ENCODE results near the gene USP43. TPM values are rescaled to one million over a fixed set of nuclear protein-coding genes. Genes with fewer than 3 reads are reported as not detected.
"Not testable (repeated sequence)": the region's sequence is repeated elsewhere in the genome, so short reads cannot be mapped to it uniquely, and the experiment has no call there.

Gene USP43
- polyA plus RNA-seq (ENCODE audit: insufficient read length in 4 of 4), result 1 to 10 TPM; 5.8 to 9.3 (median 7.3) TPM

GRCh38 chr17:9644910-9645751 lies at the start of gene USP43:
TSS of gene USP43 (plus strand) at chr17:9645517. CDS start at chr17:9645633, 116 bp downstream.
- peak in 3 of 4 donors; percentile 25 to 43 (median 36) for DNase-seq (ENCODE audit: low read depth in 4 of 4, low spot score in 2 of 4)

GRCh38 chr17:9597638-9598037 lies 47.7 kb upstream of the USP43 start:
- DNase-seq (ENCODE audit: low read depth in 4 of 4, low spot score in 2 of 4), result not testable (repeated sequence)

GRCh38 chr17:9598661-9599060 lies 46.7 kb upstream of the USP43 start:
- no peak for DNase-seq (ENCODE audit: low read depth in 4 of 4, low spot score in 2 of 4)

- DNase-seq (ENCODE audit: low read depth in 4 of 4, low spot score in 2 of 4), result not testable (repeated sequence)
These were observed 40.7 kb upstream of the USP43 start for GRCh38 chr17:9604583-9604982.

- no peak for DNase-seq (ENCODE audit: low read depth in 4 of 4, low spot score in 2 of 4)
These were observed 38.9 kb upstream of the USP43 start for GRCh38 chr17:9606453-9606852.

- DNase-seq (ENCODE audit: low read depth in 4 of 4, low spot score in 2 of 4), result not testable (repeated sequence)
These were observed 38.3 kb upstream of the USP43 start for GRCh38 chr17:9607058-9607457.

- DNase-seq (ENCODE audit: low read depth in 4 of 4, low spot score in 2 of 4), result no peak
These were observed 33.8 kb upstream of the USP43 start for GRCh38 chr17:9611557-9611956.

- DNase-seq (ENCODE audit: low read depth in 4 of 4, low spot score in 2 of 4), result peak; percentile 22 to 65 (median 50)
These were observed 33.3 kb upstream of the USP43 start for GRCh38 chr17:9612006-9612405.

- no peak for DNase-seq (ENCODE audit: low read depth in 4 of 4, low spot score in 2 of 4)
These were observed 29.8 kb upstream of the USP43 start for GRCh38 chr17:9615486-9615885.

- DNase-seq (ENCODE audit: low read depth in 4 of 4, low spot score in 2 of 4), result no peak
These were observed 22.4 kb upstream of the USP43 start for GRCh38 chr17:9622961-9623360.

- DNase-seq (ENCODE audit: low read depth in 4 of 4, low spot score in 2 of 4), result no peak
These were observed 16.8 kb upstream of the USP43 start for GRCh38 chr17:9628509-9628908.

- no peak for DNase-seq (ENCODE audit: low read depth in 4 of 4, low spot score in 2 of 4)
These were observed 12.6 kb upstream of the USP43 start for GRCh38 chr17:9632741-9633140.

- no peak for DNase-seq (ENCODE audit: low read depth in 4 of 4, low spot score in 2 of 4)
These were observed 10.0 kb upstream of the USP43 start for GRCh38 chr17:9635340-9635739.

- no peak for DNase-seq (ENCODE audit: low read depth in 4 of 4, low spot score in 2 of 4)
These were observed 8.8 kb upstream of the USP43 start for GRCh38 chr17:9636501-9636900.

GRCh38 chr17:9640388-9640787 lies 4.9 kb upstream of the USP43 start:
- not testable (repeated sequence) for DNase-seq (ENCODE audit: low read depth in 4 of 4, low spot score in 2 of 4)

- DNase-seq (ENCODE audit: low read depth in 4 of 4, low spot score in 2 of 4), result no peak
These were observed 1.7 kb upstream of the USP43 start for GRCh38 chr17:9643611-9644010.

- DNase-seq (ENCODE audit: low read depth in 4 of 4, low spot score in 2 of 4), result peak in 2 of 4 donors; percentile 39 to 43
These were observed 681 bp downstream of the USP43 start for GRCh38 chr17:9645851-9646545.

- DNase-seq (ENCODE audit: low read depth in 4 of 4, low spot score in 2 of 4), result peak in 1 of 4 donors; percentile 27
These were observed 1.2 kb downstream of the USP43 start for GRCh38 chr17:9646546-9646885.

- peak in 1 of 4 donors; percentile 61 for DNase-seq (ENCODE audit: low read depth in 4 of 4, low spot score in 2 of 4)
These were observed 1.7 kb downstream of the USP43 start for GRCh38 chr17:9647014-9647413.

GRCh38 chr17:9648521-9649110 lies 3.3 kb downstream of the USP43 start:
- no peak for DNase-seq (ENCODE audit: low read depth in 4 of 4, low spot score in 2 of 4)

GRCh38 chr17:9658593-9659211 lies 13.4 kb downstream of the USP43 start:
- DNase-seq (ENCODE audit: low read depth in 4 of 4, low spot score in 2 of 4), result no peak

Measured in left renal cortex interstitium (tissue), 4 donors.